GM23338 (cell line): ENCODE data around the gene GALNT7. TPM values are rescaled to one million over a fixed set of nuclear protein-coding genes. Genes with fewer than 3 reads are reported as not detected.

Source experiments
- ATAC-seq: fragments of 200-7000 bp; cut with Tn5 transposase; 3 replicates; pipeline ENCODE4 v1.9.1; 2020
- DNase-seq: peaks from one replicate; pipeline ENCODE4 v3.0.0-alpha.2; 2015; ENCODE audit warnings: low spot score
- H2AFZ ChIP-seq: fragments of 200-600 bp; sonication (generic); 2 replicates; pipeline ENCODE4 v1.8.0; 2016; ENCODE audit warnings: antibody characterized with exemption, mild to moderate bottlenecking, moderate library complexity
- H3F3A ChIP-seq: fragments of 200-600 bp; sonication (generic); replicated peaks from 2 replicates; pipeline ENCODE4 v1.8.0; 2017; ENCODE audit warnings: antibody characterized with exemption, mixed run types, low read depth
- H3K27ac ChIP-seq: fragments of 200-600 bp; sonication (generic); 2 replicates; pipeline ENCODE4 v1.6.1; 2016; ENCODE audit warnings: low read depth
- H3K27me3 ChIP-seq: fragments of 200-600 bp; sonication (generic); 2 replicates; pipeline ENCODE4 v1.8.0; 2016; ENCODE audit warnings: mild to moderate bottlenecking, mixed run types, moderate library complexity; ENCODE audit not compliant: insufficient read depth
- H3K36me3 ChIP-seq: fragments of 200-600 bp; sonication (generic); 2 replicates; pipeline ENCODE4 v1.8.0; 2016; ENCODE audit warnings: mild to moderate bottlenecking; ENCODE audit not compliant: insufficient read depth
- H3K4me1 ChIP-seq: fragments of 200-600 bp; sonication (generic); 2 replicates; pipeline ENCODE4 v1.8.0; 2016; ENCODE audit warnings: mild to moderate bottlenecking, moderate library complexity; ENCODE audit not compliant: insufficient read depth
- H3K4me2 ChIP-seq: fragments of 200-600 bp; sonication (generic); 2 replicates; pipeline ENCODE4 v1.7.1; 2017; ENCODE audit warnings: mixed run types
- H3K4me3 ChIP-seq: fragments of 200-600 bp; sonication (generic); 2 replicates; pipeline ENCODE4 v1.6.1; 2016; ENCODE audit warnings: mixed run types
- H3K79me2 ChIP-seq: fragments of 200-600 bp; sonication (generic); replicated peaks from 2 replicates; pipeline ENCODE4 v1.8.0; 2017; ENCODE audit warnings: mild to moderate bottlenecking; ENCODE audit not compliant: insufficient read depth
- H3K9me2 ChIP-seq: fragments of 200-600 bp; sonication (generic); 2 replicates; pipeline ENCODE4 v1.8.0; 2017; ENCODE audit not compliant: insufficient read depth
- H4K20me1 ChIP-seq: fragments of 200-600 bp; sonication (generic); replicated peaks from 2 replicates; pipeline ENCODE4 v1.8.0; 2017; ENCODE audit warnings: mild to moderate bottlenecking; ENCODE audit not compliant: insufficient read depth
- H3K27ac Mint-ChIP-seq: 2 replicates; pipeline ENCODE4 v1.8.0; 2020; ENCODE audit warnings: inconsistent platforms, mild to moderate bottlenecking, moderate library complexity, mixed read lengths
- H3K27me3 Mint-ChIP-seq: 3 replicates; pipeline ENCODE4 v1.8.0; 2022; ENCODE audit warnings: low read depth, mild to moderate bottlenecking, moderate library complexity, mixed read lengths, inconsistent platforms; ENCODE audit not compliant: insufficient read depth, poor library complexity
- H3K36me3 Mint-ChIP-seq: 3 replicates; pipeline ENCODE4 v1.8.0; 2021; ENCODE audit warnings: low read depth, mild to moderate bottlenecking, inconsistent platforms, moderate library complexity, mixed read lengths
- H3K4me1 Mint-ChIP-seq: 3 replicates; pipeline ENCODE4 v1.8.0; 2020; ENCODE audit warnings: mild to moderate bottlenecking, inconsistent platforms, mixed read lengths
- H3K4me3 Mint-ChIP-seq: 3 replicates; pipeline ENCODE4 v1.8.0; 2021; ENCODE audit warnings: moderate library complexity, mild to moderate bottlenecking, inconsistent platforms, mixed read lengths
- H3K9me3 Mint-ChIP-seq: 3 replicates; pipeline ENCODE4 v1.8.0; 2020; ENCODE audit warnings: moderate library complexity, mild to moderate bottlenecking, inconsistent platforms, mixed read lengths
- CREB1 ChIP-seq: fragments of 250-450 bp; sonication (Bioruptor Pico); IDR thresholded peaks from 2 replicates; pipeline ENCODE4 v1.5.0; 2020; ENCODE audit warnings: low read depth, mild to moderate bottlenecking, moderate library complexity
- CTCF ChIP-seq, 2 experiments: fragments of 200-600 bp in 1 of 2; sonication (generic) in 1 of 2; conservative IDR thresholded peaks; 2 replicates each; pipeline versions ENCODE4 v1.5.1 to v1.6.1; 2016 to 2017; ENCODE audit warnings: antibody characterized with exemption in 2 of 2, low read depth in 2 of 2, mild to moderate bottlenecking in 2 of 2, moderate library complexity in 1 of 2
- ETS1 ChIP-seq: IDR thresholded peaks from 2 replicates; pipeline ENCODE4 v1.6.1; 2016; ENCODE audit warnings: antibody characterized with exemption
- EZH2phosphoT487 ChIP-seq: fragments of 200-600 bp; sonication (generic); IDR thresholded peaks from one replicate; pipeline ENCODE4 v1.8.1; 2018; ENCODE audit warnings: antibody characterized with exemption; ENCODE audit not compliant: unreplicated experiment
- POLR2AphosphoS5 ChIP-seq: IDR thresholded peaks from 2 replicates; pipeline ENCODE4 v1.6.1; 2016; ENCODE audit warnings: antibody characterized with exemption, low read depth
- REST ChIP-seq: IDR thresholded peaks from one replicate; pipeline ENCODE4 v1.6.1; 2018; ENCODE audit warnings: antibody characterized with exemption; ENCODE audit not compliant: unreplicated experiment
- polyA plus RNA-seq: library from polyadenylated mRNA; unstranded; fragments of >200 nt; fragmentation: Nextera tagmentation; extraction: Ambion mirVana; gene quantifications from 2 replicates; pipeline ENCODE4 v1.2.1, GENCODE V29; 2016
- total RNA-seq: library from RNA; depleted of rRNA; stranded (reverse); fragments of >200 nt; shearing (Covaris generic); gene quantifications from 2 replicates; pipeline ENCODE4 v1.2.3, GENCODE V29; 2014

The GALNT7 gene
- total and polyA plus RNA-seq, 2 experiments from 2014 or later, result 31.8 to 72.2 TPM

GRCh38 chr4:173170182-173170778 is 1.7 kb downstream of the GALNT7 start (continued):
- TF ChIP-seq CTCF (conservative IDR thresholded peaks at IDR 0.05; ENCODE audit: low read depth in 2 of 2) (no peak), EZH2phosphoT487 (no peak), CREB1 (CRISPR knock-in tag) (no peak), POLR2AphosphoS5 (no peak)

GRCh38 chr4:173171098-173171497 is 2.5 kb downstream of the GALNT7 start:
- peak overlapping the region; percentile 97 for H3K4me3 ChIP-seq
- no peak overlapping the region for H2AFZ ChIP-seq
- no peaks in the 10 kb centered on the region for H3K27me3 ChIP-seq
- peak; percentile 64 for DNase-seq
- Mint-ChIP-seq H3K27ac (no peak overlapping the region), H3K4me3 (peak overlapping the region; percentile 90), H3K9me3 (peaks cover 3% of the 10 kb centered on the region; the same call in 1 of the 3 replicates), H3K36me3 (peaks cover 17% of the 10 kb centered on the region), H3K27me3 (peaks cover 6% of the 10 kb centered on the region), H3K4me1 (peaks cover 69% of the 10 kb centered on the region)
- no peak for ATAC-seq
- H3K4me2 ChIP-seq, result peak overlapping the region; percentile 79
- H3K9me2 ChIP-seq, result no peaks in the 10 kb centered on the region
- no peaks in the 10 kb centered on the region for H3K36me3 ChIP-seq
- peaks cover 9% of the 10 kb centered on the region; the same call in 1 of the 2 replicates for H4K20me1 ChIP-seq
- no peak for TF ChIP-seq CREB1 (CRISPR knock-in tag)
- TF ChIP-seq CTCF (conservative IDR thresholded peaks at IDR 0.05; ENCODE audit: low read depth in 2 of 2), result peak; percentile 23 to 36; a peak in 3 of 4 replicates
- no peak for TF ChIP-seq ETS1
- no peak for TF ChIP-seq REST
- peaks cover 76% of the 10 kb centered on the region for H3K79me2 ChIP-seq
- peaks cover 59% of the 10 kb centered on the region for H3K4me1 ChIP-seq
- peaks cover 10% of the 10 kb centered on the region for H3F3A ChIP-seq
- H3K27ac ChIP-seq, result no peak overlapping the region
